SH-SY5Y (cell line): ENCODE data around the gene PRR33.

Experiments used
- GATA2 ChIP-seq: IDR thresholded peaks from 2 replicates; pipeline ENCODE4 v1.6.1; 2011; ENCODE audit warnings: mild to moderate bottlenecking, low read depth, low read length
- GATA3 ChIP-seq: IDR thresholded peaks from 2 replicates; pipeline ENCODE4 v1.6.1; 2011; ENCODE audit warnings: low read depth, mild to moderate bottlenecking, low read length, moderate library complexity

GRCh38 chr11:1889941-1890855 lies 1.5 kb downstream of the PRR33 start:
- no peak for TF ChIP-seq GATA2
- no peak for TF ChIP-seq GATA3
